ENCODE measurements around the gene UROC1.

Gene UROC1

GRCh38 chr3:126488185-126488584 lies 29.4 kb downstream of the UROC1 start:
- no peak overlapping the region for H3K4me3 ChIP-seq (ENCODE audit: insufficient read depth, low read depth, low read length)
- H3K27ac ChIP-seq (ENCODE audit: insufficient read depth, low read depth, low read length, poor library complexity, severe bottlenecking), result no peak overlapping the region
- H3K4me1 ChIP-seq (ENCODE audit: control insufficient read depth, insufficient read depth, low read length), result peaks cover 4% of the 10 kb centered on the region
- no peaks in the 10 kb centered on the region for H3K27me3 ChIP-seq (ENCODE audit: control insufficient read depth, insufficient read depth, low read length, poor library complexity, severe bottlenecking)
- no peaks in the 10 kb centered on the region for H3K9me3 ChIP-seq (ENCODE audit: control insufficient read depth, low read length)
- 88% methylated on average over 14 of the region's 14 CpGs for WGBS, 2 experiments
- H3K36me3 ChIP-seq (ENCODE audit: control insufficient read depth, insufficient read depth, low read length), result no peaks in the 10 kb centered on the region

DNA sequence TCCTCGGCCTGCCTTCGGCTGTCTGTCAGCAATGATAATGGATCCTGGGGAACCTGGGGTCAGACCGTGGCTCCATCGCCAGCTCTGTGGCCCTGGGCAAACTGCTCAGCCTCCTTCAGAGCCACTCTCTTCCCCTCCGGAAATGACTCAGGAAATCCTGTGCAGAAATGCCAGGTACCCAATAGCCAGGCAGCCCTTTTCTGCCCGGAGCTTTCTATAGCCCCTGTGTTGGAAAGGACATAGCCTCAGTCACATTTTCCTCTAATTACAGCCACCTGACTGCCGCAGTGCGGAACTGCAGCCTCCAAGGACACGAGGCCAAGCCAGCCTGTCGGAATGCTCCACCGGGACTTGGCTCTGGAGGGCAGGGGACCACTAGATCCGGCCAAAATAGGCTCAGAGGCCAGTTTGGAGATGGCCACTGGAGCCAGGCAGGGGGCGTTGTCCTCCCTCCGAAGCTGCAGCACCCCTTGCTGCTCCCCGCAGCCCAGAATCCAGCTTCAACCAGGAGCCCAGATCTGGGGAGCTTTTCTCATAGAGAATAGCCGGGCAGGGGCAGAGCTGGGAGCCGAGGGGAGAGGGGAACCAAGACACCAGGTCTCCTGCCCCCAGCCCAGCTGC lies 30.3 kb downstream of the UROC1 start:
- 81 to 82% methylated on average over 17 of the region's 17 CpGs for WGBS, 2 experiments
- Histone ChIP-seq H3K4me1 (ENCODE audit: control insufficient read depth, insufficient read depth, low read length) (peaks cover 4% of the 10 kb centered on the region), H3K36me3 (ENCODE audit: control insufficient read depth, insufficient read depth, low read length) (no peaks in the 10 kb centered on the region), H3K4me3 (ENCODE audit: insufficient read depth, low read depth, low read length) (no peak overlapping the region), H3K27ac (ENCODE audit: insufficient read depth, low read depth, low read length, poor library complexity, severe bottlenecking) (no peak overlapping the region), H3K9me3 (ENCODE audit: control insufficient read depth, low read length) (no peaks in the 10 kb centered on the region), H3K27me3 (ENCODE audit: control insufficient read depth, insufficient read depth, low read length, poor library complexity, severe bottlenecking) (no peaks in the 10 kb centered on the region)

- H3K27ac ChIP-seq (ENCODE audit: insufficient read depth, low read depth, low read length, poor library complexity, severe bottlenecking), result no peak overlapping the region
- H3K27me3 ChIP-seq (ENCODE audit: control insufficient read depth, insufficient read depth, low read length, poor library complexity, severe bottlenecking), result no peaks in the 10 kb centered on the region
- peaks cover 4% of the 10 kb centered on the region for H3K4me1 ChIP-seq (ENCODE audit: control insufficient read depth, insufficient read depth, low read length)
- H3K9me3 ChIP-seq (ENCODE audit: control insufficient read depth, low read length), result no peaks in the 10 kb centered on the region
- no peak overlapping the region for H3K4me3 ChIP-seq (ENCODE audit: insufficient read depth, low read depth, low read length)
- 93 to 95% methylated on average over 14 of the region's 14 CpGs for WGBS, 2 experiments
- H3K36me3 ChIP-seq (ENCODE audit: control insufficient read depth, insufficient read depth, low read length), result no peaks in the 10 kb centered on the region
These were observed 31.2 kb downstream of the UROC1 start for GRCh38 chr3:126486360-126486847.

DNA sequence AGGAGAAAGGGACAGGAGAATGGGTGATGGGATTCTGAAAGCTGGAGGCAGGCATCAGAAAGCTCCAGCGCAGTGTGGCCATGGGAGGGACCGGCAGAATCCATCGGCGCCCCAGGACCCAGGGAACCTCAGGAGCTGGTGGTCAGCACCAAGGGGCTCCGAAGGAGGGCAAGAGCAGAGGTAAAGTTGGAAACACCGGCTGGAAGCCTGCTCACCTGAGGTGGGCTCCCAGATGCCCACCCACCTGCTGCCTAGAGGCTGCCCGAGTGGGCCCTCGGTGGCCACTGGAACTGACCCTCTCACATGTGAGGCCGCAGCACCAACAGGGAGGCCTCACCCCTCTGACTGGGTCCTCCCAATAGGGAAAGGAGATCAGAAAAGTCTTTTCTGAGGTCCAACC lies 31.6 kb downstream of the UROC1 start:
- H3K9me3 ChIP-seq (ENCODE audit: control insufficient read depth, low read length), result no peaks in the 10 kb centered on the region
- H3K36me3 ChIP-seq (ENCODE audit: control insufficient read depth, insufficient read depth, low read length), result no peaks in the 10 kb centered on the region
- peaks cover 4% of the 10 kb centered on the region for H3K4me1 ChIP-seq (ENCODE audit: control insufficient read depth, insufficient read depth, low read length)
- no peak overlapping the region for H3K27ac ChIP-seq (ENCODE audit: insufficient read depth, low read depth, low read length, poor library complexity, severe bottlenecking)
- WGBS, 2 experiments, result 94 to 95% methylated on average over 9 of the region's 9 CpGs
- H3K27me3 ChIP-seq (ENCODE audit: control insufficient read depth, insufficient read depth, low read length, poor library complexity, severe bottlenecking), result no peaks in the 10 kb centered on the region
- no peak overlapping the region for H3K4me3 ChIP-seq (ENCODE audit: insufficient read depth, low read depth, low read length)

- Histone ChIP-seq H3K4me1 (ENCODE audit: control insufficient read depth, insufficient read depth, low read length) (peaks cover 4% of the 10 kb centered on the region), H3K9me3 (ENCODE audit: control insufficient read depth, low read length) (no peaks in the 10 kb centered on the region), H3K4me3 (ENCODE audit: insufficient read depth, low read depth, low read length) (no peak overlapping the region), H3K27ac (ENCODE audit: insufficient read depth, low read depth, low read length, poor library complexity, severe bottlenecking) (no peak overlapping the region), H3K27me3 (ENCODE audit: control insufficient read depth, insufficient read depth, low read length, poor library complexity, severe bottlenecking) (no peaks in the 10 kb centered on the region), H3K36me3 (ENCODE audit: control insufficient read depth, insufficient read depth, low read length) (no peaks in the 10 kb centered on the region)
- WGBS, 2 experiments, result 52% methylated on average over 8 of the region's 8 CpGs
These were observed 32.2 kb downstream of the UROC1 start for GRCh38 chr3:126485176-126485897.

- Histone ChIP-seq H3K27me3 (ENCODE audit: control insufficient read depth, insufficient read depth, low read length, poor library complexity, severe bottlenecking) (no peaks in the 10 kb centered on the region), H3K4me1 (ENCODE audit: control insufficient read depth, insufficient read depth, low read length) (no peaks in the 10 kb centered on the region), H3K36me3 (ENCODE audit: control insufficient read depth, insufficient read depth, low read length) (no peaks in the 10 kb centered on the region), H3K27ac (ENCODE audit: insufficient read depth, low read depth, low read length, poor library complexity, severe bottlenecking) (no peak overlapping the region), H3K9me3 (ENCODE audit: control insufficient read depth, low read length) (no peaks in the 10 kb centered on the region), H3K4me3 (ENCODE audit: insufficient read depth, low read depth, low read length) (no peak overlapping the region)
- 76 to 82% methylated on average over 3 of the region's 3 CpGs for WGBS, 2 experiments
These were observed 32.9 kb downstream of the UROC1 start for GRCh38 chr3:126484662-126485061.

- no peaks in the 10 kb centered on the region for H3K27me3 ChIP-seq (ENCODE audit: control insufficient read depth, insufficient read depth, low read length, poor library complexity, severe bottlenecking)
- no peaks in the 10 kb centered on the region for H3K9me3 ChIP-seq (ENCODE audit: control insufficient read depth, low read length)
- H3K27ac ChIP-seq (ENCODE audit: insufficient read depth, low read depth, low read length, poor library complexity, severe bottlenecking), result no peak overlapping the region
- no peak overlapping the region for H3K4me3 ChIP-seq (ENCODE audit: insufficient read depth, low read depth, low read length)
- 87 to 88% methylated on average over 3 of the region's 3 CpGs for WGBS, 2 experiments
- no peaks in the 10 kb centered on the region for H3K4me1 ChIP-seq (ENCODE audit: control insufficient read depth, insufficient read depth, low read length)
- no peaks in the 10 kb centered on the region for H3K36me3 ChIP-seq (ENCODE audit: control insufficient read depth, insufficient read depth, low read length)
These were observed 33.4 kb downstream of the UROC1 start for GRCh38 chr3:126484148-126484547.

GRCh38 chr3:126483321-126483761 lies 34.2 kb downstream of the UROC1 start:
- no peaks in the 10 kb centered on the region for H3K9me3 ChIP-seq (ENCODE audit: control insufficient read depth, low read length)
- H3K4me3 ChIP-seq (ENCODE audit: insufficient read depth, low read depth, low read length), result no peak overlapping the region
- no peak overlapping the region for H3K27ac ChIP-seq (ENCODE audit: insufficient read depth, low read depth, low read length, poor library complexity, severe bottlenecking)
- no peaks in the 10 kb centered on the region for H3K27me3 ChIP-seq (ENCODE audit: control insufficient read depth, insufficient read depth, low read length, poor library complexity, severe bottlenecking)
- 93% methylated on average over 14 of the region's 14 CpGs for WGBS, 2 experiments
- H3K36me3 ChIP-seq (ENCODE audit: control insufficient read depth, insufficient read depth, low read length), result no peaks in the 10 kb centered on the region
- no peaks in the 10 kb centered on the region for H3K4me1 ChIP-seq (ENCODE audit: control insufficient read depth, insufficient read depth, low read length)

DNA sequence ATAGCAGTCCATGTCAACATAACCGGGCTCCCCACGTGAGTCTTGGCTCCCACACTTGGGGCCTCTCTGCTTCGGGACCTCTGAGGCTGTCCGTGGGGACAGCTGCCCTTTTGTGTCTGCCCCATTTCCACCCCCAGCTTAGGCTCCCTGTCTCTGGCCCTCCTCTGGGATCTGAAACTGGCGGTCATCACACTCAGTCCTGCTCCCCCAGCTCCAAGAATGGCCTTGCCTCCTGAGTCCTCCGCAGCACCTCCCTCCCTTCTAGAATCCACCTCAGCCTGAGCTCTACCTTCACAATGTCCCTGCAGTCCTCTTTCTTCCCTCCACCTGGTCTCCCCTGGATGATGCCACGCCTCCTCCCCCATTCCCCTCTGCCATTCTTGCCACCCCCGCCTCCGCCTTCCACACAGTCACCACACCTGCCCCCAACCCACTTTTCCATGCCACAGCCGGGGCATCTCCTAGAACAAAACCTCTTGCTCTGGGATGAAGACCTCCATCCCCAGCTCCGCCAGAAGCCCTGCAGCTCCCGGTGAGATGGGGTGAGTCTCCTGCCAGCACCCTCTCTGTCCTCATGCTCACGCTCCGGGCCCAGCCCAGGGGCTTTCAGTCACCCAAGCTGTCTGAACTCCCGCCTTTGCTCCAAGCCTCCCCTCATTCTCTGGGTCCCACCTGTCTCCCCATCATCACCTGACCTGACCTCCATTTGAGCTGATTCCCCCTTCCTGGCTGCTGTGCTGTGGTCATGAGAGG lies 34.9 kb downstream of the UROC1 start:
- H3K27me3 ChIP-seq (ENCODE audit: control insufficient read depth, insufficient read depth, low read length, poor library complexity, severe bottlenecking), result no peaks in the 10 kb centered on the region
- H3K9me3 ChIP-seq (ENCODE audit: control insufficient read depth, low read length), result no peaks in the 10 kb centered on the region
- 84 to 87% methylated on average over 15 of the region's 15 CpGs for WGBS, 2 experiments
- no peak overlapping the region for H3K4me3 ChIP-seq (ENCODE audit: insufficient read depth, low read depth, low read length)
- H3K4me1 ChIP-seq (ENCODE audit: control insufficient read depth, insufficient read depth, low read length), result no peaks in the 10 kb centered on the region
- no peaks in the 10 kb centered on the region for H3K36me3 ChIP-seq (ENCODE audit: control insufficient read depth, insufficient read depth, low read length)
- no peak overlapping the region for H3K27ac ChIP-seq (ENCODE audit: insufficient read depth, low read depth, low read length, poor library complexity, severe bottlenecking)

All from ectodermal cell (in vitro differentiated cells).